ENCODE data around the gene LARP4.

DNA sequence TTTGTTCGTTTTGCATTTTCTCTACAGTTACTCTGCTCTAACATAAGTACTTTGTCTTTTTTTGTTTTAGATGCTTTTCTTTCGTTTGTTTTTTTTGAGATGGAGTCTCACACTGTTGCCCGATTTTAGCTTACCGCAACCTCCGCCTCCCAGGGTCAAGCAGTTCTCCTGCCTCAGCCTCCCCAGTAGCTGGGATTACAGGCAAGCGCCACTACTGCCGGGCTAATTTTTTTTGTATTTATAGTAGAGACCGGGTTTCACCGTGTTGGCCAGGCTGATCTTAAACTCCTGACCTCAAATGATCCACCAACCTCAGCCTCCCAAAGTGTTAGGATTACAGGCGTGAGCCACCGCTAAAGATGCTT is 106.8 kb downstream of the LARP4 start:
- no peak for TF ChIP-seq POLR2A (IDR thresholded peaks at IDR 0.05; ENCODE audit: extremely low read depth, insufficient read length)
- TF ChIP-seq, protein P1, sequence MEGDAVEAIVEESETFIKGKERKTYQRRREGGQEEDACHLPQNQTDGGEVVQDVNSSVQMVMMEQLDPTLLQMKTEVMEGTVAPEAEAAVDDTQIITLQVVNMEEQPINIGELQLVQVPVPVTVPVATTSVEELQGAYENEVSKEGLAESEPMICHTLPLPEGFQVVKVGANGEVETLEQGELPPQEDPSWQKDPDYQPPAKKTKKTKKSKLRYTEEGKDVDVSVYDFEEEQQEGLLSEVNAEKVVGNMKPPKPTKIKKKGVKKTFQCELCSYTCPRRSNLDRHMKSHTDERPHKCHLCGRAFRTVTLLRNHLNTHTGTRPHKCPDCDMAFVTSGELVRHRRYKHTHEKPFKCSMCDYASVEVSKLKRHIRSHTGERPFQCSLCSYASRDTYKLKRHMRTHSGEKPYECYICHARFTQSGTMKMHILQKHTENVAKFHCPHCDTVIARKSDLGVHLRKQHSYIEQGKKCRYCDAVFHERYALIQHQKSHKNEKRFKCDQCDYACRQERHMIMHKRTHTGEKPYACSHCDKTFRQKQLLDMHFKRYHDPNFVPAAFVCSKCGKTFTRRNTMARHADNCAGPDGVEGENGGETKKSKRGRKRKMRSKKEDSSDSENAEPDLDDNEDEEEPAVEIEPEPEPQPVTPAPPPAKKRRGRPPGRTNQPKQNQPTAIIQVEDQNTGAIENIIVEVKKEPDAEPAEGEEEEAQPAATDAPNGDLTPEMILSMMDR (IDR thresholded peaks at IDR 0.05; ENCODE audit: low read depth, low read length) = no peak

Measured in NB4 (cell line).